Endothelial cell of umbilical vein (primary cell): Measurements from ENCODE around the gene LCN2. TPM values are rescaled to one million over a fixed set of nuclear protein-coding genes. Genes with fewer than 3 reads are reported as not detected.

Source experiments
- BruUV-seq: library from RNA; stranded (reverse); fragments of 400-500 nt; replicated peaks from 2 replicates; lab custom pipeline; 2021; lab: Mats Ljungman, UMichigan
- CTCF ChIA-PET: fragments of 300-600, 350-600 bp; sonication (Branson Sonifier 250); formaldehyde crosslinking; loops from one replicate; lab custom pipeline; 2021; ENCODE audit warnings: antibody characterized with exemption, inconsistent platforms; lab: Charles Lee
- POLR2A ChIA-PET: fragments of 300-600, 350-600 bp; sonication (Branson Sonifier 250); formaldehyde crosslinking; loops from one replicate; lab custom pipeline; 2021; ENCODE audit warnings: antibody characterized with exemption, inconsistent platforms; lab: Charles Lee
- DNase-seq: peaks from one replicate; pipeline ENCODE4 v3.0.0-alpha.2; 2011; ENCODE audit warnings: low read depth, low spot score
- FAIRE-seq: peaks from 2 replicates; lab custom pipeline; 2011; peaks lifted over from hg19 to GRCh38; lab: Jason Lieb, UNC
- H2AFZ ChIP-seq: 2 replicates; pipeline ENCODE4 v1.6.0; 2012; ENCODE audit warnings: low read depth, low read length, control low read depth, inconsistent platforms
- H3K27ac ChIP-seq: 2 replicates; pipeline ENCODE4 v1.5.1; 2011; ENCODE audit warnings: low read depth, mild to moderate bottlenecking, control low read depth, low read length, moderate library complexity; ENCODE audit not compliant: insufficient read depth
- H3K27me3 ChIP-seq, 2 experiments: 2 replicates each; pipeline versions ENCODE4 v1.6.0 to v1.6.1; 2011; ENCODE audit warnings: low read length in 2 of 2, mixed read lengths in 1 of 2; ENCODE audit not compliant: control insufficient read depth in 2 of 2, insufficient read depth in 2 of 2
- H3K36me3 ChIP-seq, 2 experiments: 2 replicates in 1 of 2; 3 replicates in 1 of 2; pipeline ENCODE4 v1.5.1; 2011; ENCODE audit warnings: low read length in 2 of 2, mild to moderate bottlenecking in 1 of 2, moderate library complexity in 1 of 2; ENCODE audit not compliant: control insufficient read depth in 2 of 2, insufficient read depth in 2 of 2; ENCODE audit errors: extremely low read depth in 1 of 2
- H3K4me1 ChIP-seq: 3 replicates; pipeline ENCODE4 v1.5.1; 2011; ENCODE audit warnings: mild to moderate bottlenecking, low read length; ENCODE audit not compliant: control insufficient read depth, insufficient read depth; ENCODE audit errors: extremely low read depth
- H3K4me2 ChIP-seq: 2 replicates; pipeline ENCODE4 v1.6.1; 2011; ENCODE audit warnings: low read length, control low read depth, mixed read lengths; ENCODE audit not compliant: insufficient read depth
- H3K4me3 ChIP-seq, 3 experiments: fragments of 200-600 bp in 1 of 3; sonication (generic), shearing (Covaris generic) in 1 of 3; replicated peaks in 1 of 3; 2 replicates each; pipeline ENCODE4 v1.5.1; 2011 to 2016; ENCODE audit warnings: control low read depth in 3 of 3, low read length in 3 of 3, mild to moderate bottlenecking in 2 of 3, inconsistent platforms in 1 of 3, low read depth in 1 of 3, moderate library complexity in 1 of 3; ENCODE audit not compliant: insufficient read depth in 1 of 3
- H3K79me2 ChIP-seq: 2 replicates; pipeline ENCODE4 v1.6.0; 2012; ENCODE audit warnings: low read length, inconsistent platforms; ENCODE audit not compliant: control insufficient read depth, insufficient read depth
- H3K9ac ChIP-seq: replicated peaks from 2 replicates; pipeline ENCODE3; 2011; ENCODE audit warnings: low read length, control low read depth; ENCODE audit not compliant: insufficient read depth; ENCODE audit errors: extremely low read depth
- H3K9me1 ChIP-seq: replicated peaks from 3 replicates; pipeline ENCODE4 v1.6.0; 2011; ENCODE audit warnings: mild to moderate bottlenecking, low read length; ENCODE audit not compliant: control insufficient read depth, insufficient read depth; ENCODE audit errors: extremely low read depth
- H3K9me3 ChIP-seq: replicated peaks from 2 replicates; pipeline ENCODE4 v1.5.1; 2012; ENCODE audit warnings: low read length, inconsistent platforms; ENCODE audit not compliant: control insufficient read depth, insufficient read depth
- H4K20me1 ChIP-seq: replicated peaks from 2 replicates; pipeline ENCODE3; 2011; ENCODE audit warnings: mild to moderate bottlenecking, low read length; ENCODE audit not compliant: control insufficient read depth, insufficient read depth; ENCODE audit errors: extremely low read depth
- CTCF ChIP-seq, 2 donors: IDR thresholded peaks; 1 replicate in 1 of 2; 2 replicates in 1 of 2; pipeline ENCODE4 v1.5.1; 2011; ENCODE audit warnings: low read length in 2 of 2, mild to moderate bottlenecking in 2 of 2, moderate library complexity in 2 of 2, control low read depth in 1 of 2, inconsistent platforms in 1 of 2, low read depth in 1 of 2; ENCODE audit not compliant: insufficient read depth in 1 of 2; ENCODE audit errors: extremely low read depth in 1 of 2
- EZH2 ChIP-seq: IDR thresholded peaks from 2 replicates; pipeline ENCODE4 v1.6.1; 2012; ENCODE audit warnings: borderline replicate concordance, low read depth, mild to moderate bottlenecking, moderate library complexity, low read length, inconsistent platforms; ENCODE audit not compliant: severe bottlenecking
- FOS ChIP-seq: IDR thresholded peaks from 2 replicates; pipeline ENCODE4 v1.6.1; 2011; ENCODE audit warnings: mild to moderate bottlenecking, low read length, moderate library complexity, borderline replicate concordance; ENCODE audit not compliant: insufficient read depth
- GATA2 ChIP-seq: IDR thresholded peaks from 2 replicates; pipeline ENCODE4 v1.7.0; 2011; ENCODE audit warnings: low read depth, mild to moderate bottlenecking, moderate library complexity, mixed read lengths, low read length; ENCODE audit not compliant: insufficient read length, insufficient read depth
- JUN ChIP-seq: IDR thresholded peaks from 2 replicates; pipeline ENCODE4 v1.6.1; 2011; ENCODE audit warnings: borderline replicate concordance, low read depth; ENCODE audit not compliant: insufficient read length, insufficient read depth
- MAX ChIP-seq: IDR thresholded peaks from 2 replicates; pipeline ENCODE4 v1.6.1; 2011; ENCODE audit not compliant: insufficient read depth, insufficient read length
- MYC ChIP-seq: IDR thresholded peaks from one replicate; pipeline ENCODE4 v1.6.1; 2011; ENCODE audit warnings: mild to moderate bottlenecking, low read depth, low read length
- POLR2A ChIP-seq: IDR thresholded peaks from 2 replicates; pipeline ENCODE4 v1.6.1; 2012; ENCODE audit warnings: low read depth, mild to moderate bottlenecking, control low read depth, low read length
- POLR2AphosphoS5 ChIP-seq: IDR thresholded peaks from 2 replicates; pipeline ENCODE4 v1.6.1; 2012; ENCODE audit warnings: low read depth, mild to moderate bottlenecking, control low read depth, low read length, moderate library complexity; ENCODE audit not compliant: insufficient read depth
- dilution Hi-C: fragments of 300-500 bp; cut with MboI; formaldehyde crosslinking; loops from one replicate; pipeline ENCODE4 v1.15.0; 2019; ENCODE audit warnings: low sequenced_read_pairs; ENCODE audit not compliant: extremely low pct_ligation_motif_present
- intact Hi-C: fragments of 100-400 bp; cut with micrococcal nuclease; formaldehyde crosslinking; loops from one replicate; pipeline ENCODE4 v1.10.0; 2022
- polyA plus RNA-seq, 4 experiments: library from polyadenylated mRNA; depleted of rRNA in 3 of 4; stranded (reverse) in 3 of 4; unstranded in 1 of 4; fragments of >200 nt; gene quantifications; 2 replicates each; pipeline versions ENCODE4 v1.2.1 to v1.2.3, GENCODE V29; 2011 to 2012; ENCODE audit warnings: missing spikeins in 1 of 4
- total RNA-seq: library from RNA; stranded (reverse); gene quantifications from 2 replicates; pipeline ENCODE4 v1.2.3, GENCODE V29; 2021

LCN2 gene
- total and polyA plus RNA-seq, 2 donors (not counting 3 experiments of a cell fraction or from before 2014, with no cell fraction given), result not detected

GRCh38 chr9:128105538-128106175, 43.6 kb upstream of the LCN2 start:
- intact Hi-C loops, result no loop called here
- TF ChIP-seq CTCF (IDR thresholded peaks at IDR 0.05; ENCODE audit: extremely low read depth in 1 of 2, insufficient read depth in 1 of 2, low read depth in 1 of 2, low read length in 2 of 2), result no peak
- no peak for TF ChIP-seq POLR2A
- TF ChIP-seq JUN, result no peak
- TF ChIP-seq MAX, result no peak
- TF ChIP-seq MYC, result no peak
- TF ChIP-seq EZH2, result no peak
- no peak for TF ChIP-seq POLR2AphosphoS5
- TF ChIP-seq GATA2, result no peak
- no peak for TF ChIP-seq FOS
- peaks cover 5% of the 10 kb centered on the region for H3K79me2 ChIP-seq

More at GRCh38 chr9:128105538-128106175, 43.6 kb upstream of the LCN2 start:
- no peaks in the 10 kb centered on the region for H3K9me1 ChIP-seq
- H3K36me3 ChIP-seq, result peaks cover 16 to 53% of the 10 kb centered on the region in 2 experiments
- H3K27me3 ChIP-seq, result no peaks in the 10 kb centered on the region
- H3K9ac ChIP-seq, result no peak overlapping the region
- FAIRE-seq (no peak), DNase-seq (no peak)
- H3K27ac ChIP-seq, result no peak overlapping the region
- H3K4me2 ChIP-seq, result no peak overlapping the region
- no peaks in the 10 kb centered on the region for H3K9me3 ChIP-seq
- H3K4me1 ChIP-seq, result peaks cover 7% of the 10 kb centered on the region
- no peak overlapping the region for H3K4me3 ChIP-seq
- POLR2A ChIA-PET, result no interaction called here
- no peaks in the 10 kb centered on the region for H4K20me1 ChIP-seq
- no TSS peak for BruUV-seq
- CTCF ChIA-PET, result interaction anchor here (1.9 to 2.7 kb wide), 2 partner anchors 12 to 14 kb away, joined by 5 to 19 read pairs; no protein-coding TSS in a partner anchor
- dilution Hi-C loops, result no loop called here
- no peak overlapping the region for H2AFZ ChIP-seq
